ENCODE data around the gene REL. TPM values are rescaled to one million over a fixed set of nuclear protein-coding genes. Genes with fewer than 3 reads are reported as not detected.

The REL gene
- 1.7 to 3.3 TPM (median 2.5 TPM) in 5 replicates for total RNA-seq (2022; extraction: Qiagen RNA extraction; ENCODE audit: low read depth)

GRCh38 chr2:60881047-60881932 lies at the start of gene REL:
REL (plus strand) TSS chr2:60881574; CDS start chr2:60881841, 267 bp downstream.

Other genes starting within 250 kb of the REL start
- 5.9 to 9.3 TPM (median 9.1 TPM) in 5 replicates for gene PAPOLG, start 125.3 kb upstream of the REL start, total RNA-seq (2022; extraction: Qiagen RNA extraction; ENCODE audit: low read depth)
- gene PEX13, start 136.1 kb downstream of the REL start, total RNA-seq (2022; extraction: Qiagen RNA extraction; ENCODE audit: low read depth): 12.7 to 16.0 TPM (median 15.4 TPM) in 5 replicates
- 2.2 to 3.8 TPM (median 2.7 TPM) in 5 replicates for gene PUS10, start 136.7 kb downstream of the REL start, total RNA-seq (2022; extraction: Qiagen RNA extraction; ENCODE audit: low read depth)
- 11.1 to 14.0 TPM (median 12.4 TPM) in 5 replicates for gene SANBR, start 184.3 kb downstream of the REL start, total RNA-seq (2022; extraction: Qiagen RNA extraction; ENCODE audit: low read depth)

All from A549 treated with GW870086 at 1 μM for 4 hours (cell line).